ENCODE results near the gene STAP2.

DNA sequence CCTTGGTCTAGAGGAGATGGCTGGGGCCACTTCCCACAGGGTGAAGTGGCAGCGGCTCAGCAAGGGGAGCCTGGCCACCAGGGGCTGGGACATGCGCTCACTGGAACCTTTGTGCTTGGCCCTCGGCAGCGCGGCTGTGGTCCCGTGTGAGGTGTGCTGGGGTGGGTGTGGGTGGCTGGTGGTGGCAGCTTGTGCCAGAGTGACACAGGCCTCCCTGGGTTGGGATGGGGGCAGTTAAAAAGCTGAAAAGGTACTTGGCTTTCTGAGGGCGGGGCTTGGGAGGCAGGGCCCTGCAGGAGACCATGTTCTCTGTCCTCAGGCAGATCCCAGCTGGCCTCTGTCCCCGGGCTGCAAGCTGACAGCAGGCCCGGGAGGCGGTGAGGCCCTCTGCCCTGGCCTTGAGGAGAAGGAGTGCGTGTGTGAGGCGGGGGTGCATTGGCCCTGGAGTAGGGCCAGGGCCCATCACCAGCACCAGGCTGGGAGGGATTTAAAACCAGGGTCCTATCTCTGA lies 22.1 kb upstream of the STAP2 start:
- TF ChIP-seq CTCF (IDR thresholded peaks at IDR 0.05) (no peak), EZH2phosphoT487 (IDR thresholded peaks at IDR 0.05) (no peak), EZH2 (IDR thresholded peaks at IDR 0.05) (no peak)

All from neural progenitor cell (in vitro differentiated cells).